PFSK-1 (cell line): Measurements from ENCODE around the gene STARD7. TPM values are rescaled to one million over a fixed set of nuclear protein-coding genes. Genes with fewer than 3 reads are reported as not detected.

Source experiments
- FOXP2 ChIP-seq: optimal IDR thresholded peaks from 2 replicates; pipeline ENCODE3; 2011; ENCODE audit warnings: borderline replicate concordance, control low read depth, inconsistent platforms; ENCODE audit not compliant: insufficient read depth; ENCODE audit errors: extremely low read length, extremely low read depth
- POLR2AphosphoS5 ChIP-seq: IDR thresholded peaks from 2 replicates; pipeline ENCODE4 v1.6.1; 2012; ENCODE audit warnings: low read depth, mild to moderate bottlenecking, control low read depth, low read length, moderate library complexity
- REST ChIP-seq, 2 experiments: IDR thresholded peaks; 2 replicates each; pipeline versions ENCODE4 v1.6.1 to v1.8.0; 2011 to 2012; ENCODE audit warnings: low read depth in 2 of 2, low read length in 2 of 2, control low read depth in 1 of 2, inconsistent platforms in 1 of 2, mild to moderate bottlenecking in 1 of 2, moderate library complexity in 1 of 2; ENCODE audit not compliant: insufficient read depth in 1 of 2
- SIN3A ChIP-seq: IDR thresholded peaks from 2 replicates; pipeline ENCODE4 v1.6.1; 2012; ENCODE audit warnings: mild to moderate bottlenecking, low read length, moderate library complexity, borderline replicate concordance; ENCODE audit not compliant: insufficient read depth
- TAF1 ChIP-seq: IDR thresholded peaks from 2 replicates; pipeline ENCODE4 v1.6.1; 2012; ENCODE audit warnings: low read length, control low read depth, borderline replicate concordance; ENCODE audit not compliant: insufficient read depth
- polyA plus RNA-seq: library from polyadenylated mRNA; unstranded; fragments of >200 nt; gene quantifications from one replicate; pipeline ENCODE4 v1.2.1, GENCODE V29; 2012; ENCODE audit warnings: low read depth, missing spikeins; ENCODE audit not compliant: insufficient read length

Gene STARD7
- polyA plus RNA-seq = 80.4 TPM

- peak in 1 of 2 experiments; percentile 7; a peak in 1 of 4 replicates for TF ChIP-seq REST (IDR thresholded peaks at IDR 0.05; ENCODE audit: insufficient read depth in 1 of 2, low read depth in 2 of 2, low read length in 2 of 2)
- TF ChIP-seq POLR2AphosphoS5 = peak; percentile 90
- peak; percentile 39 for TF ChIP-seq FOXP2
- TF ChIP-seq TAF1 = peak; percentile 81; the same call in 1 of the 2 replicates
- TF ChIP-seq SIN3A = no peak
Measured at GRCh38 chr2:96208143-96209010, at the start of gene STARD7. TSS of gene STARD7 (minus strand) at chr2:96208827. CDS start at chr2:96208434, 393 bp downstream.

- TF ChIP-seq TAF1 = no peak
- no peak for TF ChIP-seq POLR2AphosphoS5
- TF ChIP-seq SIN3A = no peak
- TF ChIP-seq REST (IDR thresholded peaks at IDR 0.05; ENCODE audit: insufficient read depth in 1 of 2, low read depth in 2 of 2, low read length in 2 of 2) = no peak
- TF ChIP-seq FOXP2 = no peak
Measured at GRCh38 chr2:96256611-96257113, 48.0 kb upstream of the STARD7 start.

GRCh38 chr2:96254571-96254970 is 45.9 kb upstream of the STARD7 start:
- TF ChIP-seq REST (IDR thresholded peaks at IDR 0.05; ENCODE audit: insufficient read depth in 1 of 2, low read depth in 2 of 2, low read length in 2 of 2) = no peak
- TF ChIP-seq FOXP2 = no peak
- no peak for TF ChIP-seq TAF1
- TF ChIP-seq SIN3A = no peak
- TF ChIP-seq POLR2AphosphoS5 = no peak

GRCh38 chr2:96253006-96253405 is 44.4 kb upstream of the STARD7 start:
- no peak for TF ChIP-seq TAF1
- no peak for TF ChIP-seq REST (IDR thresholded peaks at IDR 0.05; ENCODE audit: insufficient read depth in 1 of 2, low read depth in 2 of 2, low read length in 2 of 2)
- no peak for TF ChIP-seq FOXP2
- TF ChIP-seq POLR2AphosphoS5 = no peak
- TF ChIP-seq SIN3A = no peak
